H1 (cell line): ENCODE data around the gene KLC4. TPM values are rescaled to one million over a fixed set of nuclear protein-coding genes. Genes with fewer than 3 reads are reported as not detected.

Experiments
- BRCA1 ChIP-seq: IDR thresholded peaks from 2 replicates; pipeline ENCODE4 v1.6.1; 2012; ENCODE audit warnings: low read depth, low read length, improper control_type of control experiment
- CBX5 ChIP-seq: fragments of 300-800, 300-1000 bp; sonication (generic); IDR thresholded peaks from 2 replicates; pipeline ENCODE4 v1.7.1; 2016; ENCODE audit warnings: antibody characterized with exemption, low read length, low read depth
- CHD1 ChIP-seq: IDR thresholded peaks from 2 replicates; pipeline ENCODE4 v1.6.1; 2012; ENCODE audit warnings: low read depth, low read length, improper control_type of control experiment
- CHD2 ChIP-seq: IDR thresholded peaks from 2 replicates; pipeline ENCODE4 v1.6.1; 2012; ENCODE audit warnings: low read length, improper control_type of control experiment
- CREB1 ChIP-seq: IDR thresholded peaks from 2 replicates; pipeline ENCODE4 v1.6.1; 2012; ENCODE audit warnings: inconsistent platforms
- CTBP2 ChIP-seq: IDR thresholded peaks from 2 replicates; pipeline ENCODE4 v1.7.0; 2011; ENCODE audit warnings: borderline replicate concordance, mild to moderate bottlenecking, moderate library complexity, mixed read lengths, low read length; ENCODE audit not compliant: insufficient read depth, insufficient read length
- EP300 ChIP-seq, 2 experiments: IDR thresholded peaks; 1 replicate in 1 of 2; 2 replicates in 1 of 2; pipeline ENCODE4 v1.6.1; 2011 to 2012; ENCODE audit warnings: low read depth in 2 of 2, low read length in 2 of 2, mild to moderate bottlenecking in 2 of 2, borderline replicate concordance in 1 of 2, inconsistent platforms in 1 of 2, moderate library complexity in 1 of 2
- FOSL1 ChIP-seq: IDR thresholded peaks from 2 replicates; pipeline ENCODE4 v1.6.1; 2011; ENCODE audit warnings: mild to moderate bottlenecking, low read depth, low read length, moderate library complexity; ENCODE audit not compliant: insufficient read depth
- GTF2F1 ChIP-seq: IDR thresholded peaks from 2 replicates; pipeline ENCODE4 v1.6.1; 2012; ENCODE audit warnings: low read depth, low read length, improper control_type of control experiment, borderline replicate concordance
- HDAC2 ChIP-seq, 2 experiments: fragments of 300-600 bp in 1 of 2; sonication (generic) in 1 of 2; IDR thresholded peaks; 2 replicates each; pipeline ENCODE4 v1.6.1; 2011 to 2012; ENCODE audit warnings: low read depth in 2 of 2, low read length in 2 of 2, mild to moderate bottlenecking in 2 of 2, moderate library complexity in 2 of 2, borderline replicate concordance in 1 of 2, inconsistent platforms in 1 of 2
- KDM1A ChIP-seq: fragments of 200-600, 300-600 bp; sonication (generic); IDR thresholded peaks from 2 replicates; pipeline ENCODE4 v1.7.1; 2016; ENCODE audit warnings: mild to moderate bottlenecking, low read length, borderline replicate concordance
- MAFK ChIP-seq: IDR thresholded peaks from 2 replicates; pipeline ENCODE4 v1.6.1; 2012; ENCODE audit warnings: low read depth, mild to moderate bottlenecking, improper control_type of control experiment, low read length
- POLR2A ChIP-seq, 2 experiments: IDR thresholded peaks; 1 replicate in 1 of 2; 2 replicates in 1 of 2; pipeline ENCODE4 v1.6.1; 2011; ENCODE audit warnings: low read depth in 2 of 2, low read length in 2 of 2, mild to moderate bottlenecking in 2 of 2; ENCODE audit errors: control extremely low read depth in 1 of 2
- RAD21 ChIP-seq, 2 experiments: IDR thresholded peaks in 1 of 2; conservative IDR thresholded peaks in 1 of 2; 2 replicates each; pipeline ENCODE4 v1.6.1; 2011; ENCODE audit warnings: low read depth in 2 of 2, low read length in 2 of 2, improper control_type of control experiment in 1 of 2, inconsistent platforms in 1 of 2, mild to moderate bottlenecking in 1 of 2, moderate library complexity in 1 of 2
- RNF2 ChIP-seq: fragments of 200-900, 300-1000 bp; sonication (generic); IDR thresholded peaks from 2 replicates; pipeline ENCODE4 v1.7.1; 2016; ENCODE audit warnings: borderline replicate concordance, low read depth, mild to moderate bottlenecking, antibody characterized with exemption, low read length; ENCODE audit not compliant: poor library complexity, severe bottlenecking; ENCODE audit errors: missing control alignments
- RXRA ChIP-seq: IDR thresholded peaks from 2 replicates; pipeline ENCODE4 v1.6.1; 2011; ENCODE audit warnings: low read depth, mild to moderate bottlenecking, low read length, moderate library complexity; ENCODE audit not compliant: insufficient read depth
- SIRT6 ChIP-seq: IDR thresholded peaks from one replicate; pipeline ENCODE4 v1.7.1; 2012; ENCODE audit warnings: low read length, inconsistent platforms
- SP2 ChIP-seq: IDR thresholded peaks from 2 replicates; pipeline ENCODE4 v1.6.1; 2012; ENCODE audit warnings: mild to moderate bottlenecking, low read length, inconsistent platforms
- TCF12 ChIP-seq: IDR thresholded peaks from 2 replicates; pipeline ENCODE4 v1.6.1; 2011; ENCODE audit warnings: low read depth, mild to moderate bottlenecking, low read length
- TEAD4 ChIP-seq: IDR thresholded peaks from 2 replicates; pipeline ENCODE4 v1.6.1; 2012; ENCODE audit warnings: low read depth, low read length, inconsistent platforms, mixed read lengths
- YY1 ChIP-seq: IDR thresholded peaks from 2 replicates; pipeline ENCODE4 v1.6.1; 2011; ENCODE audit warnings: low read depth, mild to moderate bottlenecking, low read length
- polyA plus RNA-seq, 7 experiments: library from polyadenylated mRNA; depleted of rRNA in 3 of 7; stranded (reverse) in 5 of 7; unstranded in 2 of 7; fragments of >200 nt in 5 of 7; fragments of 200-250 nt in 2 of 7; gene quantifications; 1 replicate in 5 of 7; 2 replicates in 1 of 7; 4 replicates in 1 of 7; pipeline versions ENCODE4 v1.2.1 to v1.2.3, GENCODE V29; 2011 to 2013; ENCODE audit warnings: missing spikeins in 2 of 7, mixed read lengths in 2 of 7
- total RNA-seq: library from RNA; stranded (reverse); fragmentation: NEBNext Ultra II Directional; extraction: Animal tissue kit (Norgen Biotek cat#: 25700); gene quantifications from 2 replicates; pipeline ENCODE4 v1.2.1, GENCODE V29; 2021
- TF ChIP-seq, protein P1 (sequence below): IDR thresholded peaks from 2 replicates; pipeline ENCODE4 v1.6.1; 2011; ENCODE audit warnings: low read length, improper control_type of control experiment

Gene KLC4
- total and polyA plus RNA-seq, 2 of the 8 experiments (the other 6 are each of a cell fraction or from before 2014, with no cell fraction given), result 15.7 to 28.5 TPM

DNA sequence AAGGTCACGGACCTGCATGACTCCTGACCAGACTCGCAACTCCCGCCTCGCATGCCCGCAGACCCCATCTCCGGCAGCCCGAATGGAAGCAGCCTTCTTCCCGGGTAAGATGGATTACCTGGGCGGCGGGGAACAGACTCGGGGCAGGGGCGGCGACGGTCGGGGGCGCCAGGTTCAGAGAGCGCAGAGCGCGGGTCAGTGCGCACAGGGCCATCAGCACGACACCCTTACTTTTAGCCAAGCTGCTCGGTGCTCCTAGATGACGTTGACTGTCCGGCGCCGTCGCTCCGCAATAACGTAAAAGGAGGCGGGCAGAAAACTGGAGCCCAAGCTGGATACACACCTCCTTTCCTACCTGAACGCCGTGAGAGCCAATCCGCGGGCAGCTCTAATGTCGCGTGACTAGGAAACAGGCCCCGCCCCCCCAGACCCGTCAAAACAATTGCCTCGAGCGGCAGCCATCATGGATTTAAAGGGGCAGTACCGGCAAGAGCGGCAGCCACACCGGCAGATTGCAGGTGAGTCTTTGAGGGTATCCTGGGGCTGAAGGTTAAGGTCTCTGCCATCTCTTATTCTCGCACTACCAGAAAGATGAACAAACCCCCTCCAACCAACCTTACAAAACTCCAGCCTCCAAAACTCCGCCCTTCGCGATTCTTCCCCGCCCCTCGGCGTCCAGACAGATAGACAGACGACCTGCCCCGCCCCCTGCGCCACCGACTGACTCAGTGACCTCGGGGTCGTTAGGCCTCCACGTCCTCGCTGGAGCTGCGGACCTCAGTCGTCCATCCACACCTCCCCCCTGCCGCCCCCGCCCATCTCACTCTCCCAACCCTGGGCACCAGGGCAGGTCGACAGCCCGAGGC, at the start of gene KLC4, which contains the start of gene MRPL2 (continued):
- TF ChIP-seq TCF12 (no peak), BRCA1 (peak; percentile 42; the same call in 1 of the 2 replicates), TEAD4 (no peak), HDAC2 (IDR thresholded peaks at IDR 0.05; ENCODE audit: borderline replicate concordance in 1 of 2, low read depth in 2 of 2, low read length in 2 of 2) (peak in 1 of 2 experiments; percentile 31; a peak in 1 of 4 replicates), EP300 (IDR thresholded peaks at IDR 0.05; ENCODE audit: borderline replicate concordance in 1 of 2, low read depth in 2 of 2, low read length in 2 of 2) (0 out of 3 replicates have a peak, but pooled peaks of 1 of the 2 experiments have one; percentile 10), SIRT6 (no peak), CHD2 (peak; percentile 63), FOSL1 (no peak), RNF2 (no peak), MAFK (no peak), POLR2A (IDR thresholded peaks at IDR 0.05; ENCODE audit: control extremely low read depth in 1 of 2, low read depth in 2 of 2, low read length in 2 of 2) (peak in 1 of 2 experiments; percentile 98; a peak in 2 of 3 replicates), CTBP2 (no peak), RXRA (no peak), CREB1 (peak; percentile 100), CBX5 (no peak), CHD1 (no peak), YY1 (peak; percentile 98), RAD21 (IDR thresholded peaks at IDR 0.05 in 1 of 2, conservative IDR thresholded peaks at IDR 0.05 in 1 of 2; ENCODE audit: low read depth in 2 of 2, low read length in 2 of 2) (0 out of 4 replicates have a peak, but pooled peaks of 1 of the 2 experiments have one; percentile 8), SP2 (no peak; the same call in 1 of the 2 replicates), GTF2F1 (no peak), KDM1A (no peak)
- TF ChIP-seq, protein P1, sequence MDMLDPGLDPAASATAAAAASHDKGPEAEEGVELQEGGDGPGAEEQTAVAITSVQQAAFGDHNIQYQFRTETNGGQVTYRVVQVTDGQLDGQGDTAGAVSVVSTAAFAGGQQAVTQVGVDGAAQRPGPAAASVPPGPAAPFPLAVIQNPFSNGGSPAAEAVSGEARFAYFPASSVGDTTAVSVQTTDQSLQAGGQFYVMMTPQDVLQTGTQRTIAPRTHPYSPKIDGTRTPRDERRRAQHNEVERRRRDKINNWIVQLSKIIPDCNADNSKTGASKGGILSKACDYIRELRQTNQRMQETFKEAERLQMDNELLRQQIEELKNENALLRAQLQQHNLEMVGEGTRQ, result no peak; the same call in 1 of the 2 replicates
